Central memory CD8-positive, alpha-beta T cell (primary cell): Measurements from ENCODE around the gene GPRC6A.

Experiments
- ATAC-seq: fragments of 150-1000 bp; cut with Tn5 transposase; replicated peaks from 2 replicates; pipeline ENCODE4 v1.10.0; 2022; ENCODE audit warnings: mild to moderate bottlenecking, moderate FRiP score, moderate number of reproducible peaks; ENCODE audit not compliant: poor library complexity, severe bottlenecking; ENCODE audit errors: extremely low read depth
- DNase-seq, 2 donors: peaks; one replicate each; pipeline ENCODE4 v3.0.0; 2021; ENCODE audit warnings: low spot score in 2 of 2
- H3K27ac Mint-ChIP-seq: one replicate; pipeline ENCODE4 v1.8.0; 2022; ENCODE audit warnings: low read depth, mild to moderate bottlenecking, moderate library complexity, mixed read lengths
- H3K27me3 Mint-ChIP-seq: one replicate; pipeline ENCODE4 v1.8.0; 2022; ENCODE audit warnings: mixed read lengths
- H3K36me3 Mint-ChIP-seq: one replicate; pipeline ENCODE4 v1.8.0; 2022; ENCODE audit warnings: mild to moderate bottlenecking, moderate library complexity, mixed read lengths; ENCODE audit not compliant: insufficient read depth
- H3K4me1 Mint-ChIP-seq: one replicate; pipeline ENCODE4 v1.8.0; 2022; ENCODE audit warnings: mixed read lengths
- H3K4me3 Mint-ChIP-seq: one replicate; pipeline ENCODE4 v1.8.0; 2022; ENCODE audit warnings: mild to moderate bottlenecking, moderate library complexity, mixed read lengths
- H3K9me3 Mint-ChIP-seq: one replicate; pipeline ENCODE4 v1.8.0; 2022; ENCODE audit warnings: mixed read lengths

The GPRC6A gene

GRCh38 chr6:116766506-116767176 lies 62.2 kb downstream of the GPRC6A start:
- DNase-seq (no peak), ATAC-seq (no peak)
- peaks cover 84% of the 10 kb centered on the region for H3K27me3 Mint-ChIP-seq
- peak overlapping the region; percentile 53 for H3K4me3 Mint-ChIP-seq
- H3K36me3 Mint-ChIP-seq, result no peaks in the 10 kb centered on the region
- no peaks in the 10 kb centered on the region for H3K9me3 Mint-ChIP-seq
- H3K27ac Mint-ChIP-seq, result no peak overlapping the region
- H3K4me1 Mint-ChIP-seq, result peaks cover 9% of the 10 kb centered on the region

GRCh38 chr6:116764961-116765841 lies 63.7 kb downstream of the GPRC6A start, which contains the start of gene FAM162B:
FAM162B (minus strand) TSS chr6:116765719; CDS start chr6:116765576, 143 bp downstream.
- no peak for ATAC-seq
- Mint-ChIP-seq H3K27ac (no peak within 1 kb of the TSS), H3K27me3 (peaks cover 76% of the 10 kb centered on the region), H3K4me1 (peaks cover 9% of the 10 kb centered on the region), H3K9me3 (no peaks in the 10 kb centered on the region), H3K36me3 (no peaks in the 10 kb centered on the region), H3K4me3 (peak within 1 kb of the TSS; percentile 53)
- no peak for DNase-seq

- Mint-ChIP-seq H3K27ac (no peak overlapping the region), H3K27me3 (peaks cover 76% of the 10 kb centered on the region), H3K36me3 (no peaks in the 10 kb centered on the region), H3K4me3 (no peak overlapping the region), H3K9me3 (no peaks in the 10 kb centered on the region), H3K4me1 (peaks cover 9% of the 10 kb centered on the region)
- no peak for ATAC-seq
- no peak for DNase-seq
Measured at GRCh38 chr6:116764629-116764960, 64.3 kb downstream of the GPRC6A start.

GRCh38 chr6:116763906-116764628 lies 64.8 kb downstream of the GPRC6A start:
- H3K4me3 Mint-ChIP-seq, result no peak overlapping the region
- no peak overlapping the region for H3K27ac Mint-ChIP-seq
- H3K27me3 Mint-ChIP-seq, result peaks cover 75% of the 10 kb centered on the region
- ATAC-seq (no peak), DNase-seq (no peak)
- H3K9me3 Mint-ChIP-seq, result no peaks in the 10 kb centered on the region
- no peaks in the 10 kb centered on the region for H3K36me3 Mint-ChIP-seq
- H3K4me1 Mint-ChIP-seq, result peaks cover 9% of the 10 kb centered on the region

- ATAC-seq (no peak), DNase-seq (no peak)
- H3K9me3 Mint-ChIP-seq, result no peaks in the 10 kb centered on the region
- peaks cover 9% of the 10 kb centered on the region for H3K4me1 Mint-ChIP-seq
- H3K27me3 Mint-ChIP-seq, result peaks cover 69% of the 10 kb centered on the region
- no peaks in the 10 kb centered on the region for H3K36me3 Mint-ChIP-seq
- no peak overlapping the region for H3K27ac Mint-ChIP-seq
- H3K4me3 Mint-ChIP-seq, result no peak overlapping the region
Measured at GRCh38 chr6:116763048-116763447, 65.8 kb downstream of the GPRC6A start.

GRCh38 chr6:116762235-116762634 lies 66.6 kb downstream of the GPRC6A start:
- peaks cover 63% of the 10 kb centered on the region for H3K27me3 Mint-ChIP-seq
- peaks cover 9% of the 10 kb centered on the region for H3K4me1 Mint-ChIP-seq
- H3K36me3 Mint-ChIP-seq, result no peaks in the 10 kb centered on the region
- DNase-seq (no peak), ATAC-seq (no peak)
- H3K27ac Mint-ChIP-seq, result no peak overlapping the region
- H3K9me3 Mint-ChIP-seq, result no peaks in the 10 kb centered on the region
- H3K4me3 Mint-ChIP-seq, result no peak overlapping the region

GRCh38 chr6:116761779-116762178 lies 67.1 kb downstream of the GPRC6A start:
- no peak overlapping the region for H3K4me3 Mint-ChIP-seq
- no peaks in the 10 kb centered on the region for H3K9me3 Mint-ChIP-seq
- no peak for ATAC-seq
- H3K4me1 Mint-ChIP-seq, result peaks cover 9% of the 10 kb centered on the region
- H3K36me3 Mint-ChIP-seq, result no peaks in the 10 kb centered on the region
- H3K27me3 Mint-ChIP-seq, result peaks cover 58% of the 10 kb centered on the region
- no peak overlapping the region for H3K27ac Mint-ChIP-seq
- DNase-seq, result no peak

- DNase-seq (no peak), ATAC-seq (no peak)
- no peak overlapping the region for H3K27ac Mint-ChIP-seq
- peaks cover 8% of the 10 kb centered on the region for H3K9me3 Mint-ChIP-seq
- no peaks in the 10 kb centered on the region for H3K36me3 Mint-ChIP-seq
- H3K27me3 Mint-ChIP-seq, result peaks cover 11% of the 10 kb centered on the region
- H3K4me3 Mint-ChIP-seq, result no peak overlapping the region
- no peaks in the 10 kb centered on the region for H3K4me1 Mint-ChIP-seq
Measured at GRCh38 chr6:116745176-116745575, 83.7 kb downstream of the GPRC6A start.
